NK-92 treated with Interleukin-12 subunit alpha and Interleukin-12 subunit beta, amount 100 ng/mL, for 24 hours (cell line): Measurements from ENCODE around the gene ATAD3C.
"Not testable (repeated sequence)": the region's sequence is repeated elsewhere in the genome, so short reads cannot be mapped to it uniquely, and the experiment has no call there.

Source experiments
- DNase-seq: peaks from one replicate; lab custom pipeline; 2025; lab: John Stamatoyannopoulos, UW

Gene ATAD3C

DNA sequence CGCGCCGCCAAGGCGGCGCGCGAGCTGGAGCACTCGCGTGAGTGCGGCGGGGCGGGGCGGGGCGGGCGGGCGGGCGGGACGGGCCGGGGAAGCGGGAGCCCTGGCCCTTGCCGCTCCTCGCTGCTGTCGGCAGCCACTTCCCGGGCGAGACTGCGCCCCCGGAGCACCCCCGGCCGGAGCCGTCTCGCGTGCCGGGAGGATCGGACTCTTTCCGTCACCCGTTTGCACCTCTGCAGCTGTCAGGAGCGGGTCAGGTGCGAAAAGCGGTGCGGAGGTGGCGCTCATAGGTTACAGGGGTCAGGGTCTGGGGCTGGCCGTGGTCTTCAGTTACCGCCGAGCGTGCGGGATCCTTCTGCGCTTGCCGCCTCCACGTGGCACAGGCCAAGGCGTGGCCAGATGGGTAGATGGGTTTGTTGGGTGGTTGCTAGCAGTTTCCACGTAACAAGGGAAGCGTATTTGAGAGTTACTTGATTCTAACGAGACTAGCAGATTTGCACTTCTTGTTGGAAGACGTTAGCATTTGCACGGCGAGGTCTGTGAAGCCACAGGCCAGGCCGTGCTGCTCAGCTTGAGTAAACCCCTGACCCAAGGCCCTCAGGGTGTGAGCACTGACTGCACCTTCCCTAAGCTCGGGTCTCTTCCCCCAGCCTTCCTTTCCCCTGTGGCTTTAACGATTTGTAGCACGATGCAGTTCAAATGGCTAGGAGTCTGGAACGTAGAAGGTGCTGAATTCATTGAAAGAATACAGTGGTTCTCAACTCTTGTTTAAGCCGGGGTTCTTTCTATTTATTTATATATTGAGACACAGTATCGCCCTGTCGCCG is 22.8 kb downstream of the ATAD3C start:
- not testable (repeated sequence) for DNase-seq

DNA sequence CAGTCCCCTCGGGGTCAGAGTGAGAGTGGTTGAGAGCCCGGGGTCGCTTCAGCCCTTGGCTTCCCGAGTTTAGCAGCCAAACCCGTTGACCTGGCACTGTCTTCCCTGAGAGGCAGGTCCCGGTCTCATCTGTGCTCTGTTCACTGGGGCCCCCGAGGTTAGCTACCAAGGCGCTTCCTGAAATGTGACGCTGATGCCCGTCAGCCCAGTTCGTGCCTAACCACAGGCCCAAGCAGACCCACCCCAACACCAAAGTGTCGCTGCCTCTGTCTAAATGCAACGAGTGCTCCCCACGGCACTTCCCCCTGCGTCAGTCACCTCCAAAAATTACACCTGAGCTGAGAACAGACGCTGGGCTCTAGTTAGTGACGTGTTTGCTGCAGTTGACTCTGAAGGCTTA is 26.5 kb downstream of the ATAD3C start:
- DNase-seq = not testable (repeated sequence)

GRCh38 chr1:1477206-1477605 is 27.7 kb downstream of the ATAD3C start:
- DNase-seq = no peak

DNA sequence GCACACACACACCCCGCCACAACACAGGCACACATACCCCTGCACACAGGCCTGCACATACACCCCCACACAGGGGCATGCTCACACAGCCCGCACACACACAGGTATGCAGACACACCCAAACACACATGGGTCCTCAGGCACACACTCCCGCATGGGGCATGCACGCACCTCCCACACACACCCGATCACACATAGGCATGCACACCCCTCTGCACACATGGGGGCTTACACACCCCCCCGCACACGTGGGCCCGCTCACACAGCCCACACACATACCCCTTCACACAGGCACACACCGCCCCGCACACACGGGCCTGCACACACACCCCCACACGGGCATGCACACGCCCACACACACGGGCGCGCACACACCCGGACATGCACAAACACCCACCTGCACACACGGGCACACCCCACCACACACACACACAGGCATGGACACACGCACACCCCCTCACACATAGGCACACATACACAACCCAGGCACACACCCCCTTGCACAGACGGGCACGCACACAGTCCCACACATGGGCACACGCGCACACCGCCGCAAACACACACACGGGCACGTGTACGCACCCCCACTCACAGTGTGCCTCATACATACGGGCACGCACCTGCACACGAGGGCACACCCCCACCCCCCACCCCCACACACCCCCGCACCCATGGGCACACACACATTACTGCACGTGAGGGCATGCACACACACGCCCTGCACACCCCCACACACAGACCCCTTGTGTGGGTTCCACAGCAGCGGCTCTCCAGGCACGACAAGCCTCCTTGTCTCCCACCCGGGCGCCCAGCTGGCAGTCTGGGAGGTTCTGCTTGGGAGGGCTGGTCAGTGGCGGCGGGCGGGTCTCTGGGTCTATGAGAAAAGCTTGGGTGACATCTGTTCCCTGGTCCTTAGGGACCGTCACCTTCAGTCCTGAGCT is 30.3 kb downstream of the ATAD3C start:
- DNase-seq = no peak

DNA sequence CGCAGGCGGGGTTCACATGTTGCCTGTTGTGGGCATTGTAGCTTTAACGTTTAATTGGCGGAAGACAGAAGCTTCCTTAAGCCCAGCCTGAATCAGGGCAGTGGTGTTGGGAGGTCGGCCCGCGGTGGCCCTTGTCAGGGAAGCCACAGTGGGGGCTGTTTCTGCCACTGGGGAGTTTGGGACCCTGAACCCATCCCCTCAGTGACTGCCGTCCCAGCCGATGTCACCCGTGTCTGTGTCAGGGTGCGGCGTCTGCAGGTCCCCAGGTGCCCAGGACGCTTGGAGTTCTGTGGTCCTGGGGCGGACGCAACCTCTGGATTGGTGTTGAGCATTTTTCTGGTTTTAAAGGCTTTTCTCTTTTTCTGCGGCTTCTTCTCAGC is 31.0 kb downstream of the ATAD3C start:
- DNase-seq = not testable (repeated sequence)

GRCh38 chr1:1481811-1482210 is 32.3 kb downstream of the ATAD3C start:
- DNase-seq = not testable (repeated sequence)

DNA sequence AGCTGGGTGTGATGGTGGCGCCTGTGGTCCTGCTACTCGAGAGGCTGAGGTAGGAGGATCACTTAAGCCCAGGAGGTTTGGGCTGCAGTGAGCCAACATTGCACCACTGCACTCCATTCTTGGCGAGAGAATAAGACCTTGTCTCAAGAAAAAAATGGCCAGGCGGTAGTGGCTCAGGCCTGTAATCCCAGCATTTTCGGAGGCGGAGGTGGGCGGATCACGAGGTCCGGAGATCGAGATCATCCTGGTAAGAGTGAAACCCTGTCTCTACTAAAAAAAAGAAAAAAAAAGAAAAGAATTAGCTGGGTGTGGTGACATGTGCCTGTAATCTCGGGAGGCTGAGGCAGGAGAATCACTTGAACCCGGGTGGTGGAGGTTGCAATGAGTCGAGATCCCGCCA is 33.4 kb downstream of the ATAD3C start:
- no peak for DNase-seq

GRCh38 chr1:1483714-1484113 is 34.2 kb downstream of the ATAD3C start:
- DNase-seq = no peak

GRCh38 chr1:1484976-1485750 is 35.7 kb downstream of the ATAD3C start:
- not testable (repeated sequence) for DNase-seq

DNA sequence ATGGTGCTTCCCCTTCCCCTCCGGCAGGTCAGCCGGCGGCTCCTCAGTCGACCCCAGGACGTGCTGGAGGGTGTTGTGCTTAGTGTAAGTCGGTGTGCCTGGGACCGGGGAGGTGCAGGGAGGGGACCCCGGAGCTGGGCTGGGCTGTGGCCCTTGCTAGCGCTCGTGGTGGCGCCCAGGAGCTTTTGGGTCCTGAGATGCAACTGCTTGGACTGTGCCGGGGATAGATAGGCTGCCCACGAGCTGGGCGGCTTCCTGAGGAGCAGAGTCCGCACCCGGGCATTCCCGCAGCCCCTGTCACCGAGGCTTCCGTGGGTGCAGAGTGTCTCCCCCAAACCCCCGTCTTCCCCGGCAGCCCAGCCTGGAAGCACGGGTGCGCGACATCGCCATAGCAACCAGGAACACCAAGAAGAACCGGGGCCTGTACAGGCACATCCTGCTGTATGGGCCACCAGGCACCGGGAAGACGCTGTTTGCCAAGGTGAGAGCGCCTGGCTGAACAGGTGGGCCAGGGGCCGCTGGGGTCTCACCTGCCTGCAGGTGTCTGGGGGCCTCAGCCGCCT is 36.3 kb downstream of the ATAD3C start:
- not testable (repeated sequence) for DNase-seq

DNA sequence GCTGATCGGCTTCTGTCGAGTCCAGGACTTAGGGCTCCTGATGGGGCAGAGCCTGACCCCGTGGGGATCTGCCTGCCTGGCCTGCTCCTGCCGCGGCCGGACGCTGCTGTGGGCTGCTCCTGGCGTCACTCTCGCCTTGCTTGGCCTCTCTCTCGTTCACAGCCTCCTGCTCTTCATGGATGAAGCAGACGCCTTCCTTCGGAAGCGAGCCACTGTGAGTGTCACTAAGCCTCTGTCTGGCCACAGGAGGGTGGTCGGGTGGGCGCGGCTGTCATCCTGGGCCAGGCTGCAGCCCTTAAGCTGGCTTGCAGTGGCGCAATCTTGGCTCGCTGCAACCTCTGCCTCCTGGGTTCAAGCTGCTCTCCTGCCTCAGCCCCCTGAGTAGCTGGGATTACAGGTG is 38.2 kb downstream of the ATAD3C start:
- no peak for DNase-seq

DNA sequence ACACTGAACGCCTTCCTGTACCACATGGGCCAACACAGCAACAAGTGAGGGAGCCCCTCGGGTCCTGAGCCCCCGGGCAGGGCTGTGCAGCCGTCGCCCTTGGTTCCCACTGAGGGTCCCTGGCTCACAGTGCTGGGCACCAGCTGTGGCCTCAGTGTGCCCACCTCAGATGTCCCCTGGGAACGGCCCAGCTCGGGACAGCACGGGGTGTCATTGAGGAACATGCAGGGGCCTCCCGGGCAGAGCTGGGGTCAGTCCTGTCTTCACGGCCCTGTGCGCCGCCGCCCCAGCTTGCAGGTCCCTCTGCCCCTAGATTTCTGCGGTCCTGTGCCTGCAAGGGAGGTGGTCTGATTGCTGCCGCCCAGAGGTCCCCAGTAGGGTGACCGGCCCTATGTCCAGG is 39.7 kb downstream of the ATAD3C start:
- DNase-seq = no peak

- DNase-seq = no peak
Observed at GRCh38 chr1:1489861-1490260, 40.4 kb downstream of the ATAD3C start.

DNA sequence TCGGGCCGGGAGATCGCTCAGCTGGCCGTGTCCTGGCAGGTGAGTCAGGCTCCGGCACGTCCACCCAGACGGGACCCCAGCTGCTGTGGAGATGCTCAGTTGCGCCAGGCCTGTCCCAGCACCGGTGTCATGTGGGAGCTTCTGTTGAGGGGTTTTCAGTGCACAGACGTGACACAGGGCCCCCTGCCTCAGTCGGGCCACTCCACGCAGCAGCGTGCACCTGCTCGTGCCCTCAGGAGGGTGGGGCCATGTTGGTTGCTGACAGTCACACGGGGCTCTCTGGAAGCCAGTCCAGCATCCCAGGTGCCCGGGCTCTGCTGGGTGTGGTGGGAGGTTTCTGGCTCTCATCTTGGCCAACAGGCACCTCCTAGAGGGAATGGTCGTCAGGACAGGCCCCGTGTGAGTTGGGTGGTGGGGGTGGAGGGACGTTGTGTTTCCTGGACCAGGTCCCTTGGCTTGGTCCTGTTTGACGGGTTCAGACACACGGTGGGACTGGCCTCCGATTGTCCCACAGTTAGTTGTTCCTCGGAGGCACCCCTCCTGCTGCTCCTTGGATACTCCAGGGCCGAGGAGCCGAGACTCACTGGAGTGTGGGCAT is 41.2 kb downstream of the ATAD3C start:
- no peak for DNase-seq

DNA sequence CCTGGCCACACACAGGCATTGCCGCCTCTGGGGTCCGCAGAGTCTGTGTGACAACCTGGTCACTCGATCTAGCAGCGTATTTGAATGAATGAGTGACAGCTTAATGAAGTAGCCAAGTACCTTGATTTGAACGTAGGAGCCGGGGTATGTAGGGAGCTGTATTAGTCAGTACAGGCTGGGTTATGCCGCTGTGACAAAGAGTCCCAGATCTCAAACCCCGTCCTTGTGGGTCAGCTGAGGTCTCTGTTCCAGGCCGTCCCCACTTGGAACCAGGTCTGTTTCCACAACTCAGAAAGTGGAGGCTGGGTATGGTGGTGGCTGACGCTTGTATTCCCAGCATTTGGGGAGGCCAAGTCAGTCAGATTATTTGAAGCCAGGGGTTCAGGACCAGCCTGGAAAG is 42.1 kb downstream of the ATAD3C start:
- no peak for DNase-seq

DNA sequence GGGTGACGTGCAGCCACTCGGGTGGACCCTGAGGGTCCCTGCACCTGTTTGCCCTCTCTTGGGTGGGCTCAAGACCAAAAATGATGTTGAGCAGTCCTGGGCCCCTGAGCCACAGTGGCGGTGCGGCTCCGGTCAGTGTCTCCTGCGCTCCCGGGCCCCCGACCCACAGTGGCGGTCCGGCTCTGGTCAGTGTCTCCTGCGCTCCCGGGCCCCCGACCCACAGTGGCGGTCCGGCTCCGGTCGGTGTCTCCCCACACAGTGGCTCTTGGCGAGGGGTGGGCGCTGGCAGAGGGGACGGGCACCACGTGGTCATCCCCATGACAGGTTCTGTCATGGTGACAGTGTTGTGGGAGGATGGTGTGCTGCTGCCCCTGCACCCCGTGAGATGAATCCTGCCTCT is 44.8 kb downstream of the ATAD3C start:
- DNase-seq = not testable (repeated sequence)

- DNase-seq = not testable (repeated sequence)
Observed at GRCh38 chr1:1495461-1495975, 46.0 kb downstream of the ATAD3C start.

- DNase-seq = not testable (repeated sequence)
Observed at GRCh38 chr1:1504777-1505365, 55.4 kb downstream of the ATAD3C start.

- DNase-seq = not testable (repeated sequence)
Observed at GRCh38 chr1:1505366-1505798, 55.9 kb downstream of the ATAD3C start.

DNA sequence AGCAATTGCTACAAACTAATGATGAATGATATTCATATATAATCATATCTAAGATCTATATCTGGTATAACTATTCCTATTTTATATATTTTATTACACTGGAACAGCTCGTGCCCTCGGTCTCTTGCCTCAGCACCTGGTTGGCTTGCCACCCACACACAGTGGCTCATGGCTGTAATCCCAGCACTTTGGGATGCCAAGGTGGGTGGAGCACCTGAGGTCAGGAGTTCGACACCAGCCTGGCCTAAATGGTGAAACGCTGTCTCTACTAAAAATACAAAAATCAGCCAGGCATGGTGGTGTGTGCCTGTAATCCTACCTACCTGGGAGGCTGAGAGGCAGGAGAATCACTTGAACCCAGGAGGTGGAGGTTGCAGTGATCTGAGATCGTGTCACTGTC is 56.3 kb downstream of the ATAD3C start:
- not testable (repeated sequence) for DNase-seq

DNA sequence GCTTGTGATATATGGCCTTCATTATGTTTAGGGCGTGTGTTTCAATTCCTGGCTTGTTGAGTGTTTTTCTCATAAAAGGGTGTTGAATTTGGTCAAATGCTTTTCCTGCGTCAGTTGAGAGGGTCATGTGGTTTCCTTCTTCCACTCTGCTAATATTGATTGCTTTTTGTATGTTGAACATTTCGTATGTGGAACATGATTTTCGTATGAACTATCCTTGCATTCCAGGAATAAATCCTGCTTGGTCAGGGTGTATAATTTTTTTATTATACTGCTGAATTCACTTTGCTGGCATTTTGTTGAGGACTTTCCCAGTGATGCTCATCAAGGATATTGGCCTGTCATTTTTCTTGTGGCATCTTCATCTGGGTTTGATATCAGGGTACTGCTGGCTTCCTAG is 57.8 kb downstream of the ATAD3C start:
- no peak for DNase-seq
